SK-N-MC (cell line): ENCODE results near the gene STAT4.

Experiments used
- DNase-seq: peaks from one replicate; pipeline ENCODE4 v3.0.0-alpha.2; 2011; ENCODE audit warnings: low read depth, low spot score
- H3K27ac ChIP-seq: fragments of 200-600 bp; sonication (generic); 2 replicates; pipeline ENCODE4 v1.5.1; 2016; ENCODE audit warnings: mixed run types
- H3K36me3 ChIP-seq: fragments of 200-600 bp; sonication (generic); 2 replicates; pipeline ENCODE4 v1.6.1; 2017; ENCODE audit warnings: antibody characterized with exemption, low read length, mixed read lengths; ENCODE audit not compliant: insufficient read depth
- H3K4me3 ChIP-seq: fragments of 200-600 bp; sonication (generic); 2 replicates; pipeline ENCODE4 v1.5.1; 2016
- H3K9ac ChIP-seq: fragments of 200-600 bp; sonication (generic); 2 replicates; pipeline ENCODE4 v1.8.0; 2017; ENCODE audit warnings: mixed run types, mixed read lengths; ENCODE audit not compliant: insufficient read length
- H3K9me3 ChIP-seq: fragments of 200-600 bp; sonication (generic); 2 replicates; pipeline ENCODE4 v1.6.1; 2017; ENCODE audit warnings: low read depth, mild to moderate bottlenecking, antibody characterized with exemption, low read length, moderate library complexity, mixed read lengths
- EZH2 ChIP-seq: fragments of 200-600 bp; sonication (generic); IDR thresholded peaks from one replicate; pipeline ENCODE4 v1.6.1; 2017; ENCODE audit warnings: antibody characterized with exemption
- FOXP2 ChIP-seq: optimal IDR thresholded peaks from 2 replicates; pipeline ENCODE3; 2011; ENCODE audit warnings: mild to moderate bottlenecking, moderate library complexity; ENCODE audit not compliant: insufficient read depth; ENCODE audit errors: extremely low read length, control extremely low read depth
- POLR2AphosphoS5 ChIP-seq: IDR thresholded peaks from 2 replicates; pipeline ENCODE4 v1.6.1; 2012; ENCODE audit warnings: mild to moderate bottlenecking, low read depth, low read length, borderline replicate concordance

STAT4 gene

DNA sequence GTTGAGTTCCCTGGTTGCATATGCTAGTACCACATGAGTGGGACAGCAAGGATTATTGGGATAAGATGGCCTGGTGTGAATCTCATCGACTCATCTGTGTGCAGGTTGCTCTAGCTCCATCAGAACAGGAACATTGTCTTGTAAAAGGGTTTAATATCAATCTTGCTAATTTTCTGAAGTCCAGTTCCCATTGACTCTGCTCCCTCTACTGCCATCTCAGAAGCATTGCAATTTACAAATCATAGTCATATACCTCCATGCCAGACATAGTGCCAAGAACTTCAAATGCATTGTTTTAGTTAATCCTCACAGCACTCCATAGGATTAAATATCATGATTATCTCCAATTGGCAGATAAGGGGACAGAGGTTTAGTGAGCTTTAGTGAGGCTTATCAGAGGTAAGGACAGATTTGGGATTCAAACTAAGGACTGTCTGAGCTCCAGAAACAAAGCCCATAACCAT is 4.8 kb upstream of the STAT4 start:
- TF ChIP-seq FOXP2: no peak
- no peak for TF ChIP-seq POLR2AphosphoS5
- TF ChIP-seq EZH2: no peak
- peak; percentile 24 for DNase-seq

DNA sequence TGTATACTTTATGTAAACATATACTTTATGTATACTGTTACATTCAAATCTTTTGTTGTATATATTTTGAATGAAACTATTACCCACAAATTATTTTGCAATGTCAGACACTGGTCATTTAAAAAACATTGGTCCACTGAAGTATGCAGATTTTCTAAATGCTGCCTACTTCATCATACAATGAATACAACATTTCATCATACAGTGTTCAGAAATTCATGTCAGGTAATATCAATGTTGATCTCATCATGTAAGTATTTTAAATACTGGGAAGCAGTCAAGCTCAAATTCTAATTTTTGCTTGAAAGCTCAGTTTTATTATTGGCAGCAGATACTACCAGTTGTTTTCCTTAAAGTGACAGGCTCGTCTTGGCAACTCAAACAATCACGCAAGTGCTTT is 2.9 kb upstream of the STAT4 start:
- TF ChIP-seq EZH2 (no peak), POLR2AphosphoS5 (no peak), FOXP2 (no peak)
- Histone ChIP-seq H3K4me3 (no peak overlapping the region), H3K9me3 (no peaks in the 10 kb centered on the region), H3K9ac (no peak overlapping the region), H3K36me3 (no peaks in the 10 kb centered on the region), H3K27ac (no peak overlapping the region)
- DNase-seq: no peak

More for the DNA sequence above, 4.8 kb upstream of the STAT4 start:
- H3K27ac ChIP-seq: no peak overlapping the region
- H3K9ac ChIP-seq: no peak overlapping the region
- no peaks in the 10 kb centered on the region for H3K9me3 ChIP-seq
- H3K36me3 ChIP-seq: no peaks in the 10 kb centered on the region
- no peak overlapping the region for H3K4me3 ChIP-seq

DNA sequence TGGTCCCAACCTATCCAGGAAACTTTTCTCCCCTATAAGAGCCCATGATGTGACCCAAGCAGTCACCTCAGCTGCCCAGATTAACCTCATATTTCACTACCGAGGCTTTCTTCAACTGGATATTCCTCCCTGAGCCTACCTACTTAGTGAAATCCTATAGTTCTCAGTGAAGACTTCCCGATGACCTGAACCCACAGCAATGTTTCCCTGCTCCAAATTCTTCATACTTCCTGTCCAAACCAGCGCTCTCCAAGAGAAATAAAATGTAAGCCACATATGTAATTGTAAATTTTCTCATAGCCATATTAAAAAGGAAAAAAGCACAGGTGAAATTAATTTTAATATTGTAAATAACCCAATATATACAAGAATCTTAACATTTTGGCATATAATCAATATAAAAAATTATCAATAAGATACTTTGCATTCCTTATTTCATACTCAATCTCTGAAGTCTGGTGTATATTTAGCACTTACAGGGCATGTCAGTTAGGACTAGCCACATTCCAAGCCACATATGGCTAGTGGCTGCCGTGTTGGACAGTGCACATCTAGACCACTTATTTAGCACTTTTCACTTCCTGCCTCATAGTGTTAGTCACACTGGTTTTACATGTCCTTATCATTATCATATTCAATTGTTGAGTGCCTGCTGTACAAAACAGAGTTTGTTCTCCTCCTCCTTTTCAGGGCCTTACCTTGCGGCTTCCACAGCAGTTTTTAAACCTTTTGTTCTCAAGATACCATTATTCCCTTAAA is 1.9 kb upstream of the STAT4 start:
- Histone ChIP-seq H3K9me3 (no peaks in the 10 kb centered on the region), H3K9ac (no peak overlapping the region), H3K4me3 (no peak overlapping the region), H3K36me3 (no peaks in the 10 kb centered on the region), H3K27ac (no peak overlapping the region)
- TF ChIP-seq EZH2 (no peak), POLR2AphosphoS5 (no peak), FOXP2 (no peak)
- DNase-seq: no peak

DNA sequence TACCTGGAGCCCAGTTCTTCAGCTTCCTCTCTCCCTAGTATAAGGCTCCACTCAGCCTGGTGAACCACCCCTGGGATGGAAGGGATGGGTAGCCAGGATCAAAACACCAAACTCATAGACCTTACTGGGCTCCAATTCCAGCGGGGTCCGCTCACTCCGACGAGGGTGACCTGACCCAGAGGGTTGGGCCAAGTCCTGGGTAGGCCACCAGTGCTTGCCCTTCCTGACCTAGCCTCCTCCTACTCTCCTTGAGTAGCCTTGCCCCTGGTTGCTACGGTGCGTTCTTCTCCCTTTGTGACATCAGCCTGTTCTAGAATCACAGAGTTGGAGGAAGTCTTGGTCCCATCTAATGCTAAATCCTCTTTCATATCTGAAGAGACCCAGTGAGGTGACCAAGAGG is 537 bp upstream of the STAT4 start:
- H3K9ac ChIP-seq: no peak overlapping the region

DNA sequence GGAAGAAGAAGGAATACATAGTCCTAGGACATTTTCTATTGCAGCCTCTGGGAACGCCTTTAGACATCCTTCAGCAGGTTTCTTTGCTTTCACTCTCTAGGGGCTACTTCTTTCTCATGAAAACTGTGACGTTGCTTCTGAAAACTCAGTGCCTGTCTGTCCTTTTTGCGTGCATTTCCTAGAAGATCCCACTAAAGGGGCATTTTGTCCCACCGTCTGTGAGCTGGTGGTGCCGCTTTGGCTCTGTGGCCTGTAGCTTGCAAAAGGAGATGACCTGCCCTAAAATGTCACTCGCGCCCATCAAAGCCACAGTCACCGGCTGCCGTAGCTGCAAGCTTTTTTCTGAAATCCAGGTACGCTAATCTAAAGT is 579 bp downstream of the STAT4 start:
- TF ChIP-seq POLR2AphosphoS5 (no peak), EZH2 (no peak), FOXP2 (no peak)
- no peaks in the 10 kb centered on the region for H3K36me3 ChIP-seq
- H3K9me3 ChIP-seq: no peaks in the 10 kb centered on the region
- H3K4me3 ChIP-seq: no peak overlapping the region
- DNase-seq: no peak
- no peak overlapping the region for H3K9ac ChIP-seq
- H3K27ac ChIP-seq: no peak overlapping the region

More for the DNA sequence above, 537 bp upstream of the STAT4 start:
- no peaks in the 10 kb centered on the region for H3K36me3 ChIP-seq
- TF ChIP-seq EZH2 (no peak), FOXP2 (no peak), POLR2AphosphoS5 (no peak)
- no peak for DNase-seq
- no peak overlapping the region for H3K27ac ChIP-seq
- no peaks in the 10 kb centered on the region for H3K9me3 ChIP-seq
- no peak overlapping the region for H3K4me3 ChIP-seq

DNA sequence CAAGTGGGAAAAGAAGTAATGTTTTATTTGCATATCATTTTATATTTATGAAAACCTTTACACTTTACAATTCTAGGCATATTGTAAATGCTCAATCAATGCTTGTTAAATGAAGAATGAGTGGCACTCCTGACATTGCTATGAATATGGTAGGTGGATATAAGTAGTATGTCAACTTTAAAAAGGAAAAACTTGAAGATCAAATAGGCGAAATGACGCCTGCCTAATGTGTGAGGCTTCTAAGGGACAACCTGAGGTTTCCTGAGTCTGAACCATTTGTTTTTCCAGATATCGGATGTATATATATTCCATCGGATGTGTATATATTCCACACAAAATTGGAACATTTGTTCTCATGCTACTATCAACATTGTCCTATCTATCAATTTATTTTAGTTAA is 1.4 kb downstream of the STAT4 start:
- no peak overlapping the region for H3K9ac ChIP-seq
- H3K36me3 ChIP-seq: no peaks in the 10 kb centered on the region
- TF ChIP-seq POLR2AphosphoS5 (no peak), EZH2 (no peak), FOXP2 (no peak)
- no peak for DNase-seq
- no peaks in the 10 kb centered on the region for H3K9me3 ChIP-seq
- no peak overlapping the region for H3K27ac ChIP-seq
- no peak overlapping the region for H3K4me3 ChIP-seq

DNA sequence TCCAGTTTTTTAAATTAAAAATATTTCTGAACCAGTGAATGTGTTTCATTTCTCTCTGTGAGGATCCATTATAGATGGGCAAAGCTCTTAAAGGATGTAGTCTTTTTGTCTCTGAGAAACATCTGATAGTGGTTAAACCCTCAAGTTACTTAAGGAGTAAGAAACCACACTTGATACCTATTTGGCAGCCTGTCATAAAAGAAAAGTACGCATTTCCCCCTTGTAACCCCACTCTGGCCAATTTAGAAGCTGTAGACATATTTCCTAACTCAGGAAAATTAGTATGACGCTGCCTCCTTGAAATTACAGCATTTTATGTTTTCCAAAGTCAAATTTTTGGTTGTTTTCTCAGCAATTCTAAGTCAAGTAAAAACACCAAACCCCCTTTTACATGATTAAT is 2.0 kb downstream of the STAT4 start:
- Histone ChIP-seq H3K9ac (no peak overlapping the region), H3K9me3 (no peaks in the 10 kb centered on the region), H3K36me3 (no peaks in the 10 kb centered on the region), H3K27ac (no peak overlapping the region), H3K4me3 (no peak overlapping the region)
- TF ChIP-seq EZH2: no peak
- no peak for TF ChIP-seq FOXP2
- TF ChIP-seq POLR2AphosphoS5: no peak
- DNase-seq: no peak

DNA sequence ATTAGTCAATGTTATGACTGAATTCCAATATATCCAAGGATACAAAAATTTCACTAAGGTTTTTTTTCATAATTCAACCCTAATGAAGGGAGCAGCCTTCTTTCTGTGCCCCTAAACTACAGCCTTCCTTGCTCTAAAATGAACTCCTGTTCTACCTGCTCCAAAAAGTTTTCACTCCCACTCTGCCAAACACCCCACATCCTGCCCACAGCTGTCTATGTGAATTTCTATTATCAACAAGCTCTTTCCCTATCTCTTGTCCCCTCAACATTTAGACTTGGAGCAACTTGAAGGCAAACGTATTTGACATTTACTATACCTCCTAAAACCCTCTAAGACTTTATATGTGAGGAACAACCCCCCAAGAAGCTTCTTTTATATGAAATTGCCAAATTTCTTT is 2.5 kb downstream of the STAT4 start:
- no peak for TF ChIP-seq POLR2AphosphoS5
- no peak for TF ChIP-seq EZH2
- no peak for TF ChIP-seq FOXP2
- no peak overlapping the region for H3K9ac ChIP-seq
- H3K27ac ChIP-seq: no peak overlapping the region
- no peak for DNase-seq
- H3K4me3 ChIP-seq: no peak overlapping the region
- H3K36me3 ChIP-seq: no peaks in the 10 kb centered on the region
- no peaks in the 10 kb centered on the region for H3K9me3 ChIP-seq
